PC-3 (cell line): ENCODE measurements around the gene PLCB4. TPM values are rescaled to one million over a fixed set of nuclear protein-coding genes. Genes with fewer than 3 reads are reported as not detected.

ENCODE experiments used
- ATAC-seq: fragments of 200-7000 bp; cut with Tn5 transposase; 2 replicates; pipeline ENCODE4 v1.9.1; 2020; ENCODE audit warnings: mild to moderate bottlenecking, moderate library complexity
- BruUV-seq: library from RNA; stranded (reverse); fragments of 400-500 nt; replicated peaks from 2 replicates; lab custom pipeline; 2021; lab: Mats Ljungman, UMichigan
- CTCF ChIA-PET: fragments of 300-600 bp; sonication (Branson Sonifier 250); formaldehyde crosslinking; loops from one replicate; lab custom pipeline; 2022; ENCODE audit warnings: antibody characterized with exemption; lab: Charles Lee
- POLR2A ChIA-PET: fragments of 300-600 bp; sonication (Branson Sonifier 250); formaldehyde crosslinking; loops from one replicate; lab custom pipeline; 2022; ENCODE audit warnings: antibody characterized with exemption; ENCODE audit not compliant: unreplicated experiment; lab: Charles Lee
- DNase-seq: peaks from one replicate; pipeline ENCODE4 v3.0.0-alpha.2; 2015
- H2AFZ ChIP-seq: fragments of 300-600 bp; sonication (generic); 2 replicates; pipeline ENCODE4 v1.6.0; 2016; ENCODE audit warnings: antibody characterized with exemption, low read length
- H3F3A ChIP-seq: fragments of 300-600 bp; sonication (generic); one replicate; pipeline ENCODE4 v1.6.0; 2017; ENCODE audit warnings: antibody characterized with exemption, low read length, control low read depth, mild to moderate bottlenecking; ENCODE audit not compliant: unreplicated experiment
- H3K27ac ChIP-seq: fragments of 300-600 bp; sonication (generic); 2 replicates; pipeline ENCODE4 v1.5.1; 2016; ENCODE audit warnings: mild to moderate bottlenecking, low read length
- H3K27me3 ChIP-seq: fragments of 300-600 bp; sonication (generic); 2 replicates; pipeline ENCODE4 v1.6.1; 2016; ENCODE audit warnings: low read length, mixed read lengths
- H3K36me3 ChIP-seq: fragments of 300-600 bp; sonication (generic); 2 replicates; pipeline ENCODE4 v1.6.1; 2016; ENCODE audit warnings: low read depth, mixed run types, low read length, mixed read lengths
- H3K4me1 ChIP-seq: fragments of 300-600 bp; sonication (generic); 2 replicates; pipeline ENCODE4 v1.5.1; 2016; ENCODE audit warnings: low read length; ENCODE audit not compliant: insufficient read depth
- H3K4me2 ChIP-seq: fragments of 300-600 bp; sonication (generic); 2 replicates; pipeline ENCODE4 v1.6.0; 2016; ENCODE audit warnings: low read length
- H3K4me3 ChIP-seq: fragments of 300-600 bp; sonication (generic); 2 replicates; pipeline ENCODE4 v1.5.1; 2016; ENCODE audit warnings: mild to moderate bottlenecking, low read length, mixed read lengths
- H3K79me2 ChIP-seq: fragments of 300-600 bp; sonication (generic); 2 replicates; pipeline ENCODE4 v1.6.1; 2017; ENCODE audit warnings: low read length, mixed read lengths
- H3K9ac ChIP-seq: fragments of 300-600 bp; sonication (generic); 2 replicates; pipeline ENCODE4 v1.6.0; 2016; ENCODE audit warnings: mild to moderate bottlenecking, low read length
- H3K9me2 ChIP-seq: fragments of 300-600 bp; sonication (generic); replicated peaks from 2 replicates; pipeline ENCODE4 v1.6.1; 2016; ENCODE audit warnings: mixed run types, low read length, mixed read lengths
- H3K9me3 ChIP-seq: fragments of 300-600 bp; sonication (generic); 2 replicates; pipeline ENCODE4 v1.6.1; 2016; ENCODE audit warnings: low read length, mixed read lengths
- H4K20me1 ChIP-seq: fragments of 300-600 bp; sonication (generic); 2 replicates; pipeline ENCODE4 v1.6.1; 2016; ENCODE audit warnings: low read length, mixed read lengths
- CTCF ChIP-seq: fragments of 300-600 bp; sonication (generic); conservative IDR thresholded peaks from 2 replicates; pipeline ENCODE4 v1.5.1; 2017; ENCODE audit warnings: antibody characterized with exemption, low read depth, mild to moderate bottlenecking, low read length
- EZH2 ChIP-seq: fragments of 300-600 bp; sonication (generic); IDR thresholded peaks from one replicate; pipeline ENCODE4 v1.6.1; 2017; ENCODE audit warnings: antibody characterized with exemption, mild to moderate bottlenecking, low read length; ENCODE audit not compliant: unreplicated experiment
- EZH2phosphoT487 ChIP-seq: fragments of 300-600 bp; sonication (generic); IDR thresholded peaks from 2 replicates; pipeline ENCODE4 v1.6.1; 2018; ENCODE audit warnings: mild to moderate bottlenecking, antibody characterized with exemption, low read length, borderline replicate concordance
- intact Hi-C: fragments of 100-400 bp; cut with micrococcal nuclease; formaldehyde crosslinking; loops from 2 replicates; pipeline ENCODE4 v1.9.0; 2023
- total RNA-seq: library from RNA; depleted of rRNA; stranded (reverse); fragments of >200 nt; gene quantifications from 2 replicates; pipeline ENCODE4 v1.2.3, GENCODE V29; 2014

Gene PLCB4
- total RNA-seq, 1 experiment from 2014 or later, result 25.4 TPM

- no TSS peak for BruUV-seq
- Histone ChIP-seq H3K9ac (no peak overlapping the region), H3K4me3 (no peak overlapping the region), H3K27ac (no peak overlapping the region), H3K79me2 (no peaks in the 10 kb centered on the region), H3K9me3 (no peaks in the 10 kb centered on the region), H2AFZ (no peak overlapping the region), H3K9me2 (no peaks in the 10 kb centered on the region), H3K4me1 (no peaks in the 10 kb centered on the region), H3K36me3 (no peaks in the 10 kb centered on the region), H3K4me2 (no peak overlapping the region), H4K20me1 (no peaks in the 10 kb centered on the region), H3F3A (no peaks in the 10 kb centered on the region), H3K27me3 (no peaks in the 10 kb centered on the region)
- TF ChIP-seq EZH2, result no peak
- TF ChIP-seq CTCF, result no peak
- no peak for TF ChIP-seq EZH2phosphoT487
- DNase-seq (no peak), ATAC-seq (no peak)
- intact Hi-C loops, result no loop called here
- ChIA-PET CTCF (no interaction called here), POLR2A (no interaction called here)
Measured at GRCh38 chr20:9523636-9524035, 454.7 kb downstream of the PLCB4 start.
